HFFc6 (cell line): Measurements from ENCODE around the gene TPM3. TPM values are rescaled to one million over a fixed set of nuclear protein-coding genes. Genes with fewer than 3 reads are reported as not detected.
"Not testable (repeated sequence)": the region's sequence is repeated elsewhere in the genome, so short reads cannot be mapped to it uniquely, and the experiment has no call there.

Experiments
- DNase-seq: peaks from one replicate; pipeline ENCODE4 v3.0.0-alpha.2; 2018
- H3K27ac Mint-ChIP-seq: 2 replicates; pipeline ENCODE4 v1.8.0; 2020; ENCODE audit warnings: mild to moderate bottlenecking, mixed read lengths
- H3K27me3 Mint-ChIP-seq: 2 replicates; pipeline ENCODE4 v1.8.0; 2021; ENCODE audit warnings: mild to moderate bottlenecking, moderate library complexity, mixed read lengths; ENCODE audit not compliant: insufficient read depth
- H3K36me3 Mint-ChIP-seq: 2 replicates; pipeline ENCODE4 v1.8.0; 2021; ENCODE audit warnings: low read depth, mixed read lengths
- H3K4me1 Mint-ChIP-seq: 2 replicates; pipeline ENCODE4 v1.8.0; 2020; ENCODE audit warnings: low read depth, mixed read lengths
- H3K4me3 Mint-ChIP-seq: 2 replicates; pipeline ENCODE4 v1.8.0; 2020; ENCODE audit warnings: mild to moderate bottlenecking, moderate library complexity, mixed read lengths
- H3K9me3 Mint-ChIP-seq: 2 replicates; pipeline ENCODE4 v1.8.0; 2020; ENCODE audit warnings: mild to moderate bottlenecking, mixed read lengths
- total RNA-seq, 6 experiments: library from RNA; stranded (reverse); fragmentation: NEBNext Ultra II Directional; extraction: Animal tissue kit (Norgen Biotek cat#: 25700); gene quantifications; 2 replicates in 1 of 6; 3 replicates in 5 of 6; pipeline ENCODE4 v1.2.3, GENCODE V29; 2021
- TF ChIP-seq, protein P1 (sequence below): fragments of 200-600 bp; sonication (generic); IDR thresholded peaks from 2 replicates; pipeline ENCODE4 v1.5.0; 2021; ENCODE audit warnings: antibody characterized with exemption, mild to moderate bottlenecking

The TPM3 gene
- total RNA-seq, 6 experiments from 2014 or later: 503 to 809 (median 701) TPM

DNA sequence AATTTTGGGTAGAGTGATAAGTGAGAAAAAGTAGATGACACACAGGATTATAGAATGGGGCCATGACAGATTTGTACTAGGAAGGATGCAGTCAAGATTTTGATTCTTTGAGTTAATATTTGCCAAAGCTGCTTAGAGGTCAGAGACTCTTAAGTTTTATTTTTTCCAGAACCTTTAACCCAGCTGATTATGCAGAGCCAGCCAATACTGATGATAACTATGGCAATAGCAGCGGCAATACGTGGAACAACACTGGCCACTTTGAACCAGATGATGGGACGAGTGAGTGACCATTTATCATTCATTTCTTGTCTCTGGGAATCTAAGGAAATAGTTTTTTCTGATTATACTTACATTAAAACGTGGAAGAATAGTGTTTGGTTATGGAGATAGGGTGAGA is 45.0 kb upstream of the TPM3 start:
- Mint-ChIP-seq H3K27me3 (no peaks in the 10 kb centered on the region; the same call in 1 of the 2 replicates), H3K4me3 (no peak overlapping the region), H3K27ac (no peak overlapping the region), H3K4me1 (peaks cover 9% of the 10 kb centered on the region; the same call in 1 of the 2 replicates), H3K9me3 (no peaks in the 10 kb centered on the region), H3K36me3 (peaks cover 58% of the 10 kb centered on the region)
- DNase-seq: no peak
- TF ChIP-seq, protein P1, sequence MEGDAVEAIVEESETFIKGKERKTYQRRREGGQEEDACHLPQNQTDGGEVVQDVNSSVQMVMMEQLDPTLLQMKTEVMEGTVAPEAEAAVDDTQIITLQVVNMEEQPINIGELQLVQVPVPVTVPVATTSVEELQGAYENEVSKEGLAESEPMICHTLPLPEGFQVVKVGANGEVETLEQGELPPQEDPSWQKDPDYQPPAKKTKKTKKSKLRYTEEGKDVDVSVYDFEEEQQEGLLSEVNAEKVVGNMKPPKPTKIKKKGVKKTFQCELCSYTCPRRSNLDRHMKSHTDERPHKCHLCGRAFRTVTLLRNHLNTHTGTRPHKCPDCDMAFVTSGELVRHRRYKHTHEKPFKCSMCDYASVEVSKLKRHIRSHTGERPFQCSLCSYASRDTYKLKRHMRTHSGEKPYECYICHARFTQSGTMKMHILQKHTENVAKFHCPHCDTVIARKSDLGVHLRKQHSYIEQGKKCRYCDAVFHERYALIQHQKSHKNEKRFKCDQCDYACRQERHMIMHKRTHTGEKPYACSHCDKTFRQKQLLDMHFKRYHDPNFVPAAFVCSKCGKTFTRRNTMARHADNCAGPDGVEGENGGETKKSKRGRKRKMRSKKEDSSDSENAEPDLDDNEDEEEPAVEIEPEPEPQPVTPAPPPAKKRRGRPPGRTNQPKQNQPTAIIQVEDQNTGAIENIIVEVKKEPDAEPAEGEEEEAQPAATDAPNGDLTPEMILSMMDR: no peak

DNA sequence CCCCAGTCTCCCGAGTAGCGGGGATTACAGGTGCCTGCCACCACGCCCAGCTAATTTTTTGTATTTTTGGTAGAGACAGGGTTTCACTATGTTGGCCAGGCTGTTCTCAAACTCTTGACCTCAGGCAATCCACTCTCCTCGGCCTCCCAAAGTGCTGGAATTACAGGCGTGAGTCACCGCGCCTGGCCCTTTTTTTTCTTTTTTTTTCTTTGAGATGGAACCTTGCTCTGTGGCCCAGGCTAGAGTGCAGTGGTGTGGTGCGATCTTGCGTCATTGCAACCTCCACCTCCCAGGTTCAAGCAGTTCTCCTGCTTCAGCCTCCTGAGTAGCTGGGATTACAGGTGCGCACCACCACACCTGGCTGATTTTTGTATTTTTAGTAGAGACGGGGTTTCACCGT is 41.2 kb upstream of the TPM3 start:
- H3K9me3 Mint-ChIP-seq, DNase-seq, H3K4me1 Mint-ChIP-seq, H3K27me3 Mint-ChIP-seq, H3K27ac Mint-ChIP-seq, H3K4me3 Mint-ChIP-seq: not testable (repeated sequence)
- peaks cover 47% of the 10 kb centered on the region for H3K36me3 Mint-ChIP-seq

DNA sequence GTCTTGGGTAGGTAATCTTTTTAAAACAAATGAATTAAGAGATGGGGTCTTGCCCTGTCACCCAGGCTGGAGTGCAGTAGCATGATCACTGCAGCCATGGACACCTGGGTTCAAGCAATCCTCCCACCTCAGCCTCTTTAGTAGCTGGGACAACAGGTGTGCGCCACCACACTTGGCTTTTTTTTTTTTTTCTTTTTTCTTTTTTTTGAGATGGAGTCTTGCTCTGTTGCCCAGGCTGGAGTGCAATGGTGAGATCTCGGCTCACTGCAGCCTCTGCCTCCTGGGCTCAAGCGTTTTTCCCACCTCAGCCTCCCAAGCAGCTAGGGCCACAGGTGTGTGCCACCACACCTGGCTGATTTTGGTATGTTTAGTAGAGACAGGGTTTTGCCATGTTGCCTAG is 39.2 kb upstream of the TPM3 start:
- not testable (repeated sequence) for H3K4me1 Mint-ChIP-seq, H3K27me3 Mint-ChIP-seq, H3K4me3 Mint-ChIP-seq, H3K9me3 Mint-ChIP-seq, DNase-seq, H3K27ac Mint-ChIP-seq
- peaks cover 44% of the 10 kb centered on the region for H3K36me3 Mint-ChIP-seq

DNA sequence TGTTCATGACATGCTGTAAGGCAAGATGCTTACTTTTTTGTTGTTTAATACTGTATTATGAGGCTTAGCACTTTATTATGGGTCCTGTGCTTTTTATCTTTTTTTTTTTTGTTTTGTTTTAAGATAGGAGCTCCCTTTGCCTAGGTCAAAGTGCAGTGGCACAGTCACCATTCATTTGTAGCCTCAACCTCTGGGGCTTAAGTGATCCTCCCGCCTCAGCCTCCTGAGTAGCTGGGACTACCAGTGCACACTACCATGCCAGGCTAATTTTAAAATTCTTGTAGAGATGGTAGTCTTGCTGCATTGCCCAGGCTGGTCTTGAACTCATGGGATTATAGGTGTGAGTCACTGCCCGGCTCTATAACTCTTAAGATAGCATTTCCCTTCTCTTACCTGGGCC is 33.5 kb upstream of the TPM3 start:
- H3K4me3 Mint-ChIP-seq: no peak overlapping the region
- H3K27me3 Mint-ChIP-seq: peaks cover 2% of the 10 kb centered on the region

DNA sequence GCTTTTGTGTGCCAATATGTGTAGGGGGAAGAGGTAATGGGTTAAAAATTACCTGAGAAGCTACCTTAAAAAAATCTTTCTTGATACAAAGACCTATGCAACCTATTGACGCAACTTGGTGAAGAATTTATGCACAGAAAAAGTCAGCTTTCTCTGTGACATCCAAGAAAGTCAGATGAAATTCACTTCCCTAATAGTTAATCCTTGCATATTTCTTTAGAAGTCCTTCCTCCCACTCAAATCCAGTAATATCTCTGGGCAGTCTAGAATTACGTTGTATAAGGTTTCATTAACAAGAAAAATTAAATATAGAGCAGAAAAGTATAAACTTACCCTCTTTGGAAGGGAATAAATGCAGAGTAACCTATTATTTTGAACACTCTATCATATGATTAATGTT is 31.7 kb upstream of the TPM3 start:
- TF ChIP-seq, protein P1: no peak
- peak overlapping the region; percentile 12 for H3K27ac Mint-ChIP-seq
- H3K36me3 Mint-ChIP-seq: peaks cover 69% of the 10 kb centered on the region
- DNase-seq: no peak
- peak overlapping the region; percentile 96 for H3K4me3 Mint-ChIP-seq
- H3K27me3 Mint-ChIP-seq: peaks cover 2% of the 10 kb centered on the region
- H3K4me1 Mint-ChIP-seq: peaks cover 47% of the 10 kb centered on the region
- no peaks in the 10 kb centered on the region; the same call in 1 of the 2 replicates for H3K9me3 Mint-ChIP-seq

More for the DNA sequence above, 33.5 kb upstream of the TPM3 start:
- TF ChIP-seq, protein P1: no peak
- H3K27ac Mint-ChIP-seq: no peak overlapping the region
- H3K36me3 Mint-ChIP-seq: peaks cover 57% of the 10 kb centered on the region
- H3K9me3 Mint-ChIP-seq: no peaks in the 10 kb centered on the region; the same call in 1 of the 2 replicates
- H3K4me1 Mint-ChIP-seq: peaks cover 37% of the 10 kb centered on the region
- DNase-seq: no peak

DNA sequence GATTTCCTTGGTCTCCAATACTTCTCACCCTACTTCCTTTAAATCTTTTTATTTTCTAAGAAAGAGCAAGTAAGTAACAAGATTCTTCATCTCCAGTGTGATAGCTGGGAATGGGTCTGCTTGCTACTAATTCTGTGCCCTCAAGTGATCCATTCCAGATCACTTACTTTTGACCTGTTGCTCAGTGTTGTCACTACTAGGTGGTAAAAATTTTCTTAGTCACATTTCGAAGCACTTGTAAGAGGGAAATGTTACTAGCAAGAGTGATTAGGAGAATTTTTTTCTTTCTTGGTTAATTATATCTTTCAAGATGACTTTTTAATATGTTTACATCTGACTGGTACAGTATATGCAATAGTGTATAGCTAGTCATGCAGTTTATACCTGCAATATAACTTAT is 31.0 kb upstream of the TPM3 start:
- H3K27ac Mint-ChIP-seq: peak overlapping the region; percentile 98
- peaks cover 76% of the 10 kb centered on the region for H3K36me3 Mint-ChIP-seq
- peaks cover 50% of the 10 kb centered on the region for H3K4me1 Mint-ChIP-seq
- TF ChIP-seq, protein P1: no peak
- no peaks in the 10 kb centered on the region; the same call in 1 of the 2 replicates for H3K9me3 Mint-ChIP-seq
- no peak for DNase-seq
- peaks cover 2% of the 10 kb centered on the region for H3K27me3 Mint-ChIP-seq
- H3K4me3 Mint-ChIP-seq: peak overlapping the region; percentile 96

DNA sequence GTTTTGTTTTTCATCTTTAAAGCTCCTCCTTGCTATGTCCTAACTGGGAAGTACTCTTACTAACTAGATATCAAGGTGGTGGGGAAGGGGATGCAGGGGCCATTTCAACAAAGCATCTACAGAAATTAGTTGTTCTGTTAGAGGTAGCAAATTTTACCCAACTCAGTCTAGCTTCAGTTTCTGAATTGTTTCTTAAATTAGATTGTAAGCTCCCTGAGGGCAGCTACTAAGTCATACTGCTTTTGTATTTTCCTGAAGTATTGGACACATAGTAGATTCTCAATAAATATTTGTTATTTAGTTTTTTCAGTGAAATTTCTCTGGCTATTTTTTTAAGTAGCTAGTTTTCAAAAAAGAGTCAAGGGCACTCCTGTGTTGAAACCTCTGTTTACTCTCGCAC is 30.6 kb upstream of the TPM3 start:
- H3K9me3 Mint-ChIP-seq: no peaks in the 10 kb centered on the region; the same call in 1 of the 2 replicates
- H3K36me3 Mint-ChIP-seq: peaks cover 77% of the 10 kb centered on the region
- H3K4me3 Mint-ChIP-seq: peak overlapping the region; percentile 96
- peak overlapping the region; percentile 98 for H3K27ac Mint-ChIP-seq
- H3K4me1 Mint-ChIP-seq: peaks cover 50% of the 10 kb centered on the region
- TF ChIP-seq, protein P1: no peak
- DNase-seq: no peak
- peaks cover 2% of the 10 kb centered on the region for H3K27me3 Mint-ChIP-seq
